Measurements from ENCODE around the gene KRTAP4-16.
"Not testable (repeated sequence)": the region's sequence is repeated elsewhere in the genome, so short reads cannot be mapped to it uniquely, and the experiment has no call there.

Gene KRTAP4-16

GRCh38 chr17:41141361-41141760 is 39.4 kb upstream of the KRTAP4-16 start:
- H3K27ac ChIP-seq, result 0 out of 2 replicates have a peak overlapping the region, but pooled peaks have one; percentile 2
- no peak overlapping the region for H3K9ac ChIP-seq (ENCODE audit: insufficient read length)
- peaks cover 30% of the 10 kb centered on the region; the same call in 1 of the 2 replicates for H3K9me3 ChIP-seq (ENCODE audit: low read depth, low read length)
- TF ChIP-seq POLR2AphosphoS5 (IDR thresholded peaks at IDR 0.05; ENCODE audit: borderline replicate concordance, low read depth, low read length), result no peak
- peaks cover 12% of the 10 kb centered on the region; the same call in 1 of the 2 replicates for H3K36me3 ChIP-seq (ENCODE audit: insufficient read depth, low read length)
- no peak overlapping the region for H3K4me3 ChIP-seq
- DNase-seq (ENCODE audit: low read depth, low spot score), result no peak

GRCh38 chr17:41140360-41141131 is 38.5 kb upstream of the KRTAP4-16 start, which contains the start of gene KRTAP4-6:
Gene KRTAP4-6, minus strand, starts transcription at chr17:41140544. Its CDS starts 57 bp downstream, at chr17:41140487.
- Histone ChIP-seq H3K27ac (0 out of 2 replicates have a peak within 1 kb of the TSS, but pooled peaks have one; percentile 2), H3K9me3 (ENCODE audit: low read depth, low read length) (peaks cover 30% of the 10 kb centered on the region; the same call in 1 of the 2 replicates), H3K9ac (ENCODE audit: insufficient read length) (no peak within 1 kb of the TSS), H3K4me3 (no peak within 1 kb of the TSS), H3K36me3 (ENCODE audit: insufficient read depth, low read length) (peaks cover 12% of the 10 kb centered on the region; the same call in 1 of the 2 replicates)
- no peak for DNase-seq (ENCODE audit: low read depth, low spot score)
- TF ChIP-seq EZH2 (IDR thresholded peaks at IDR 0.05), result no peak
- TF ChIP-seq FOXP2 (optimal IDR thresholded peaks at IDR 0.05; ENCODE audit: control extremely low read depth, extremely low read length, insufficient read depth), result no peak
- no peak for TF ChIP-seq POLR2AphosphoS5 (IDR thresholded peaks at IDR 0.05; ENCODE audit: borderline replicate concordance, low read depth, low read length)

- peaks cover 30% of the 10 kb centered on the region; the same call in 1 of the 2 replicates for H3K9me3 ChIP-seq (ENCODE audit: low read depth, low read length)
- not testable (repeated sequence) for H3K4me3 ChIP-seq; H3K27ac ChIP-seq; H3K9ac ChIP-seq (ENCODE audit: insufficient read length); DNase-seq (ENCODE audit: low read depth, low spot score)
- peaks cover 12% of the 10 kb centered on the region; the same call in 1 of the 2 replicates for H3K36me3 ChIP-seq (ENCODE audit: insufficient read depth, low read length)
Measured at GRCh38 chr17:41139865-41140264, 37.9 kb upstream of the KRTAP4-16 start.

- Histone ChIP-seq H3K9ac (ENCODE audit: insufficient read length) (peak overlapping the region; percentile 14), H3K27ac (peak overlapping the region; percentile 64), H3K4me3 (peak overlapping the region; percentile 35), H3K9me3 (ENCODE audit: low read depth, low read length) (peaks cover 15% of the 10 kb centered on the region; the same call in 1 of the 2 replicates), H3K36me3 (ENCODE audit: insufficient read depth, low read length) (no peaks in the 10 kb centered on the region)
- peak; percentile 70 for DNase-seq (ENCODE audit: low read depth, low spot score)
- TF ChIP-seq FOXP2 (optimal IDR thresholded peaks at IDR 0.05; ENCODE audit: control extremely low read depth, extremely low read length, insufficient read depth) (no peak), EZH2 (IDR thresholded peaks at IDR 0.05) (no peak), POLR2AphosphoS5 (IDR thresholded peaks at IDR 0.05; ENCODE audit: borderline replicate concordance, low read depth, low read length) (no peak; the same call in 1 of the 2 replicates)
Measured at GRCh38 chr17:41133880-41134735, 32.1 kb upstream of the KRTAP4-16 start.

- Histone ChIP-seq H3K4me3 (no peak overlapping the region), H3K9me3 (ENCODE audit: low read depth, low read length) (peaks cover 3% of the 10 kb centered on the region; the same call in 1 of the 2 replicates), H3K9ac (ENCODE audit: insufficient read length) (no peak overlapping the region), H3K36me3 (ENCODE audit: insufficient read depth, low read length) (no peaks in the 10 kb centered on the region), H3K27ac (no peak overlapping the region)
- DNase-seq (ENCODE audit: low read depth, low spot score), result no peak
- TF ChIP-seq EZH2 (IDR thresholded peaks at IDR 0.05), result no peak
- no peak for TF ChIP-seq FOXP2 (optimal IDR thresholded peaks at IDR 0.05; ENCODE audit: control extremely low read depth, extremely low read length, insufficient read depth)
- TF ChIP-seq POLR2AphosphoS5 (IDR thresholded peaks at IDR 0.05; ENCODE audit: borderline replicate concordance, low read depth, low read length), result no peak
Measured at GRCh38 chr17:41131979-41132378, 30.0 kb upstream of the KRTAP4-16 start.

- no peak overlapping the region for H3K4me3 ChIP-seq
- H3K9me3 ChIP-seq (ENCODE audit: low read depth, low read length), result peaks cover 3% of the 10 kb centered on the region; the same call in 1 of the 2 replicates
- H3K36me3 ChIP-seq (ENCODE audit: insufficient read depth, low read length), result no peaks in the 10 kb centered on the region
- TF ChIP-seq POLR2AphosphoS5 (IDR thresholded peaks at IDR 0.05; ENCODE audit: borderline replicate concordance, low read depth, low read length) (no peak), FOXP2 (optimal IDR thresholded peaks at IDR 0.05; ENCODE audit: control extremely low read depth, extremely low read length, insufficient read depth) (no peak), EZH2 (IDR thresholded peaks at IDR 0.05) (no peak)
- no peak overlapping the region for H3K27ac ChIP-seq
- DNase-seq (ENCODE audit: low read depth, low spot score), result no peak
- H3K9ac ChIP-seq (ENCODE audit: insufficient read length), result no peak overlapping the region
Measured at GRCh38 chr17:41127371-41127770, 25.4 kb upstream of the KRTAP4-16 start.

- Histone ChIP-seq H3K27ac (no peak overlapping the region), H3K36me3 (ENCODE audit: insufficient read depth, low read length) (no peaks in the 10 kb centered on the region), H3K4me3 (no peak overlapping the region), H3K9ac (ENCODE audit: insufficient read length) (no peak overlapping the region), H3K9me3 (ENCODE audit: low read depth, low read length) (peaks cover 3% of the 10 kb centered on the region; the same call in 1 of the 2 replicates)
- DNase-seq (ENCODE audit: low read depth, low spot score), result no peak
- TF ChIP-seq FOXP2 (optimal IDR thresholded peaks at IDR 0.05; ENCODE audit: control extremely low read depth, extremely low read length, insufficient read depth) (no peak), POLR2AphosphoS5 (IDR thresholded peaks at IDR 0.05; ENCODE audit: borderline replicate concordance, low read depth, low read length) (no peak), EZH2 (IDR thresholded peaks at IDR 0.05) (no peak)
Measured at GRCh38 chr17:41126412-41126811, 24.4 kb upstream of the KRTAP4-16 start.

- Histone ChIP-seq H3K36me3 (ENCODE audit: insufficient read depth, low read length) (no peaks in the 10 kb centered on the region), H3K9me3 (ENCODE audit: low read depth, low read length) (peaks cover 3% of the 10 kb centered on the region; the same call in 1 of the 2 replicates), H3K9ac (ENCODE audit: insufficient read length) (no peak overlapping the region), H3K4me3 (no peak overlapping the region), H3K27ac (no peak overlapping the region)
- DNase-seq (ENCODE audit: low read depth, low spot score), result no peak
- TF ChIP-seq POLR2AphosphoS5 (IDR thresholded peaks at IDR 0.05; ENCODE audit: borderline replicate concordance, low read depth, low read length), result no peak
- TF ChIP-seq EZH2 (IDR thresholded peaks at IDR 0.05), result no peak
- TF ChIP-seq FOXP2 (optimal IDR thresholded peaks at IDR 0.05; ENCODE audit: control extremely low read depth, extremely low read length, insufficient read depth), result no peak
Measured at GRCh38 chr17:41125064-41125463, 23.1 kb upstream of the KRTAP4-16 start.

GRCh38 chr17:41123991-41124371 is 22.0 kb upstream of the KRTAP4-16 start, which contains the start of gene KRTAP4-12:
Gene KRTAP4-12, minus strand, starts transcription at chr17:41124182. Its CDS starts 60 bp downstream, at chr17:41124122.
- not testable (repeated sequence) for H3K4me3 ChIP-seq; H3K9ac ChIP-seq (ENCODE audit: insufficient read length); H3K27ac ChIP-seq; H3K9me3 ChIP-seq (ENCODE audit: low read depth, low read length); H3K36me3 ChIP-seq (ENCODE audit: insufficient read depth, low read length); DNase-seq (ENCODE audit: low read depth, low spot score)

- H3K9ac ChIP-seq (ENCODE audit: insufficient read length); DNase-seq (ENCODE audit: low read depth, low spot score); H3K36me3 ChIP-seq (ENCODE audit: insufficient read depth, low read length); H3K27ac ChIP-seq; H3K9me3 ChIP-seq (ENCODE audit: low read depth, low read length); H3K4me3 ChIP-seq: not testable (repeated sequence)
Measured at GRCh38 chr17:41123292-41123990, 21.4 kb upstream of the KRTAP4-16 start.

Data from SK-N-MC (cell line).